IMR-90 (cell line): ENCODE data around the gene BTBD10. TPM values are rescaled to one million over a fixed set of nuclear protein-coding genes. Genes with fewer than 3 reads are reported as not detected.

Experiments used
- ATAC-seq: fragments of 200-7000 bp; cut with Tn5 transposase; 2 replicates; pipeline ENCODE4 v1.9.1; 2020; ENCODE audit warnings: low read depth, mild to moderate bottlenecking, moderate library complexity
- BruUV-seq: library from RNA; stranded (reverse); fragments of 400-500 nt; replicated peaks from 2 replicates; lab custom pipeline; 2021; lab: Mats Ljungman, UMichigan
- CTCF ChIA-PET: fragments of 300-600 bp; formaldehyde crosslinking; extraction: SDS; loops from one replicate; lab custom pipeline; 2021; ENCODE audit warnings: antibody characterized with exemption; lab: Yijun Ruan, JAX
- POLR2A ChIA-PET: fragments of 300-600 bp; sonication (Branson Sonifier 250); formaldehyde crosslinking; loops from one replicate; lab custom pipeline; 2022; ENCODE audit warnings: antibody characterized with exemption; ENCODE audit not compliant: unreplicated experiment; lab: Charles Lee
- DNase-seq: peaks from one replicate; pipeline ENCODE4 v3.0.0; 2013
- H2AFZ ChIP-seq: replicated peaks from 2 replicates; pipeline ENCODE3; 2013; ENCODE audit warnings: low read length, mild to moderate bottlenecking; ENCODE audit not compliant: poor library complexity
- H2AK5ac ChIP-seq: 2 replicates; pipeline ENCODE4 v1.6.1; 2013; ENCODE audit warnings: low read depth, low read length, inconsistent platforms
- H2AK9ac ChIP-seq: replicated peaks from 2 replicates; pipeline ENCODE3; 2013; ENCODE audit warnings: mild to moderate bottlenecking, low read depth, low read length, moderate library complexity; ENCODE audit not compliant: poor library complexity
- H2BK120ac ChIP-seq: 2 replicates; pipeline ENCODE4 v1.6.1; 2013; ENCODE audit warnings: low read depth, low read length, inconsistent platforms
- H2BK15ac ChIP-seq: 3 replicates; pipeline ENCODE4 v1.6.1; 2013; ENCODE audit warnings: low read depth, low read length, inconsistent platforms
- H2BK20ac ChIP-seq: 2 replicates; pipeline ENCODE4 v1.6.1; 2013; ENCODE audit warnings: low read depth, mild to moderate bottlenecking, inconsistent platforms, low read length, moderate library complexity
- H2BK5ac ChIP-seq: 2 replicates; pipeline ENCODE4 v1.6.1; 2013; ENCODE audit warnings: mild to moderate bottlenecking, low read depth, low read length, inconsistent platforms; ENCODE audit not compliant: poor library complexity, severe bottlenecking
- H3K14ac ChIP-seq: replicated peaks from 2 replicates; pipeline ENCODE4 v1.6.1; 2013; ENCODE audit warnings: low read depth, low read length, inconsistent platforms
- H3K18ac ChIP-seq: 2 replicates; pipeline ENCODE4 v1.6.1; 2013; ENCODE audit warnings: low read depth, low read length, control low read depth
- H3K23ac ChIP-seq: 2 replicates; pipeline ENCODE4 v1.6.1; 2013; ENCODE audit warnings: low read depth, low read length, inconsistent platforms
- H3K27ac ChIP-seq: 2 replicates; pipeline ENCODE4 v1.5.1; 2013; ENCODE audit warnings: mild to moderate bottlenecking, control low read depth, low read length; ENCODE audit not compliant: insufficient read depth
- H3K27me3 ChIP-seq: 2 replicates; pipeline ENCODE4 v1.6.1; 2013; ENCODE audit warnings: low read length; ENCODE audit not compliant: control insufficient read depth, insufficient read depth
- H3K36me3 ChIP-seq: 2 replicates; pipeline ENCODE4 v1.6.1; 2013; ENCODE audit warnings: low read length, mixed read lengths; ENCODE audit not compliant: control insufficient read depth, insufficient read depth
- H3K4ac ChIP-seq: 2 replicates; pipeline ENCODE4 v1.6.1; 2013; ENCODE audit warnings: low read depth, low read length, inconsistent platforms
- H3K4me1 ChIP-seq: 2 replicates; pipeline ENCODE4 v1.6.1; 2013; ENCODE audit warnings: low read length, mixed read lengths; ENCODE audit not compliant: control insufficient read depth, insufficient read depth
- H3K4me2 ChIP-seq: 2 replicates; pipeline ENCODE4 v1.6.1; 2013; ENCODE audit warnings: low read depth, mild to moderate bottlenecking, control low read depth, low read length, moderate library complexity
- H3K4me3 ChIP-seq: 2 replicates; pipeline ENCODE4 v1.5.1; 2013; ENCODE audit warnings: low read depth, mild to moderate bottlenecking, control low read depth, low read length, moderate library complexity; ENCODE audit not compliant: insufficient read depth
- H3K56ac ChIP-seq: 2 replicates; pipeline ENCODE4 v1.6.1; 2013; ENCODE audit warnings: low read length, inconsistent platforms; ENCODE audit not compliant: insufficient read depth; ENCODE audit errors: extremely low read depth
- H3K79me1 ChIP-seq, 2 experiments: 2 replicates each; pipeline ENCODE4 v1.6.1; 2013; ENCODE audit warnings: low read length in 2 of 2, inconsistent platforms in 1 of 2, low read depth in 1 of 2
- H3K9ac ChIP-seq: 2 replicates; pipeline ENCODE4 v1.6.1; 2013; ENCODE audit warnings: low read depth, low read length, control low read depth
- H3K9me1 ChIP-seq: 2 replicates; pipeline ENCODE4 v1.6.1; 2013; ENCODE audit warnings: low read length, inconsistent platforms; ENCODE audit not compliant: insufficient read depth
- H3K9me3 ChIP-seq: 2 replicates; pipeline ENCODE4 v1.6.1; 2013; ENCODE audit warnings: low read length; ENCODE audit not compliant: control insufficient read depth, insufficient read depth
- H4K20me1 ChIP-seq: 2 replicates; pipeline ENCODE4 v1.6.1; 2013; ENCODE audit warnings: low read length, inconsistent platforms; ENCODE audit not compliant: insufficient read depth
- H4K5ac ChIP-seq: 2 replicates; pipeline ENCODE4 v1.6.1; 2013; ENCODE audit warnings: mild to moderate bottlenecking, low read depth, low read length, control low read depth
- H4K8ac ChIP-seq, 2 experiments: 2 replicates each; pipeline ENCODE4 v1.6.1; 2013; ENCODE audit warnings: low read depth in 2 of 2, low read length in 2 of 2, control low read depth in 1 of 2, inconsistent platforms in 1 of 2
- H4K91ac ChIP-seq: 2 replicates; pipeline ENCODE4 v1.6.1; 2013; ENCODE audit warnings: low read depth, low read length, inconsistent platforms; ENCODE audit not compliant: insufficient read depth
- BHLHE40 ChIP-seq: fragments of 150-350 bp; IDR thresholded peaks from 2 replicates; pipeline ENCODE4 v1.6.1; 2016; ENCODE audit warnings: mild to moderate bottlenecking, low read depth, low read length
- CHD1 ChIP-seq: IDR thresholded peaks from 2 replicates; pipeline ENCODE4 v1.6.1; 2012; ENCODE audit warnings: low read depth, low read length, improper control_type of control experiment
- CTCF ChIP-seq: conservative IDR thresholded peaks from 2 replicates; pipeline ENCODE4 v1.5.1; 2012; ENCODE audit warnings: mild to moderate bottlenecking, low read depth, low read length, improper control_type of control experiment
- ELK1 ChIP-seq: fragments of 150-350 bp; IDR thresholded peaks from 2 replicates; pipeline ENCODE4 v1.6.1; 2016; ENCODE audit warnings: low read depth, mild to moderate bottlenecking, low read length, moderate library complexity, borderline replicate concordance
- MAFK ChIP-seq: IDR thresholded peaks from 2 replicates; pipeline ENCODE4 v1.6.1; 2012; ENCODE audit warnings: low read depth, low read length, improper control_type of control experiment
- MXI1 ChIP-seq: IDR thresholded peaks from 2 replicates; pipeline ENCODE4 v1.6.1; 2012; ENCODE audit warnings: low read depth, mild to moderate bottlenecking, low read length, moderate library complexity, borderline replicate concordance
- NFE2L2 ChIP-seq: fragments of 150-350 bp; IDR thresholded peaks from 2 replicates; pipeline ENCODE4 v1.6.1; 2016; ENCODE audit warnings: low read depth, mild to moderate bottlenecking, low read length
- POLR2A ChIP-seq: IDR thresholded peaks from 2 replicates; pipeline ENCODE4 v1.6.1; 2012; ENCODE audit warnings: mild to moderate bottlenecking, low read depth, low read length
- RAD21 ChIP-seq: IDR thresholded peaks from 2 replicates; pipeline ENCODE4 v1.6.1; 2012; ENCODE audit warnings: low read length, improper control_type of control experiment
- RFX5 ChIP-seq: IDR thresholded peaks from 2 replicates; pipeline ENCODE4 v1.8.0; 2012; ENCODE audit warnings: low read depth, mild to moderate bottlenecking, low read length, moderate library complexity
- SMC3 ChIP-seq: fragments of 150-350 bp; IDR thresholded peaks from 2 replicates; pipeline ENCODE4 v1.6.1; 2016; ENCODE audit warnings: low read depth, mild to moderate bottlenecking, antibody characterized with exemption, low read length, moderate library complexity
- USF2 ChIP-seq: fragments of 150-350 bp; IDR thresholded peaks from 2 replicates; pipeline ENCODE4 v1.6.1; 2017; ENCODE audit warnings: mild to moderate bottlenecking, antibody characterized with exemption, low read length, low read depth
- WGBS, 2 experiments: methylation state at CpG; one replicate each; pipeline versions ENCODE4 v1.1.5 to v1.1.7; 2013; ENCODE audit warnings: missing lambda C conversion rate in 2 of 2; ENCODE audit not compliant: insufficient read length in 1 of 2; ENCODE audit errors: extremely low coverage in 2 of 2; 5-methylcytosine and 5-hydroxymethylcytosine counted together
- dilution Hi-C: fragments of 300-500 bp; cut with HindIII; formaldehyde crosslinking; loops from one replicate; pipeline ENCODE4 v1.14.3; 2018; ENCODE audit warnings: low sequenced_read_pairs; ENCODE audit not compliant: unreplicated experiment
- in situ Hi-C: fragments of 300-500 bp; cut with MboI; formaldehyde crosslinking; loops from 3 replicates; pipeline ENCODE4 v1.14.3; 2019; ENCODE audit warnings: low sequenced_read_pairs, inconsistent platforms, mixed read lengths
- intact Hi-C: fragments of 100-400 bp; cut with micrococcal nuclease; formaldehyde crosslinking; loops from 2 replicates; pipeline ENCODE4 v1.10.0; 2022
- polyA plus RNA-seq, 3 experiments: library from polyadenylated mRNA; depleted of rRNA; stranded (reverse); fragments of >200 nt; gene quantifications; 2 replicates each; pipeline ENCODE4 v1.2.3, GENCODE V29; 2012; ENCODE audit warnings: low replicate concordance in 1 of 3
- total RNA-seq: library from RNA; depleted of rRNA; stranded (reverse); fragments of >200 nt; gene quantifications from 2 replicates; pipeline ENCODE4 v1.2.3, GENCODE V29; 2012

Gene BTBD10
- total and polyA plus RNA-seq, 2 of the 4 experiments (the other 2 are of a cell fraction) = 32.5 to 59.9 TPM

- TF ChIP-seq CTCF = no peak
Observed at GRCh38 chr11:13503393-13503792, 40.4 kb upstream of the BTBD10 start (continued).

- H3K9me3 ChIP-seq = no peaks in the 10 kb centered on the region
- H3K23ac ChIP-seq = no peak overlapping the region
- H4K8ac ChIP-seq = no peak overlapping the region
- no peak overlapping the region for H2BK5ac ChIP-seq
- no peak overlapping the region for H3K4ac ChIP-seq
- BruUV-seq = no TSS peak
- H2BK15ac ChIP-seq = no peak overlapping the region
- H2AFZ ChIP-seq = no peak overlapping the region
- H3K27ac ChIP-seq = no peak overlapping the region
- in situ Hi-C loops = no loop called here
- H2BK120ac ChIP-seq = no peak overlapping the region
- peaks cover 2% of the 10 kb centered on the region; the same call in 1 of the 2 replicates for H3K27me3 ChIP-seq
- ChIA-PET CTCF (no interaction called here), POLR2A (no interaction called here)
- no peak overlapping the region for H3K18ac ChIP-seq
- no peak overlapping the region for H2AK5ac ChIP-seq
- intact Hi-C loops = no loop called here
- no peaks in the 10 kb centered on the region for H3K9me1 ChIP-seq
- TF ChIP-seq USF2 (no peak), MAFK (no peak), ELK1 (no peak), BHLHE40 (no peak), NFE2L2 (no peak), CTCF (no peak), POLR2A (no peak), RFX5 (no peak), RAD21 (no peak), SMC3 (no peak), MXI1 (no peak), CHD1 (no peak)
- no peak overlapping the region for H2BK20ac ChIP-seq
- no CpG with 5 or more reads among the region's 1 CpG for WGBS, 2 experiments
- H4K20me1 ChIP-seq = no peaks in the 10 kb centered on the region
- no peak overlapping the region for H2AK9ac ChIP-seq
- dilution Hi-C loops = no loop called here
- no peaks in the 10 kb centered on the region for H3K36me3 ChIP-seq
- H4K91ac ChIP-seq = no peak overlapping the region
- H4K5ac ChIP-seq = no peak overlapping the region
- H3K79me1 ChIP-seq = no peaks in the 10 kb centered on the region
- DNase-seq (no peak), ATAC-seq (no peak)
- no peak overlapping the region for H3K56ac ChIP-seq
- no peak overlapping the region for H3K14ac ChIP-seq
- no peak overlapping the region for H3K9ac ChIP-seq
- no peak overlapping the region for H3K4me2 ChIP-seq
- no peak overlapping the region for H3K4me3 ChIP-seq
- H3K4me1 ChIP-seq = no peaks in the 10 kb centered on the region
Observed at GRCh38 chr11:13502492-13502891, 39.5 kb upstream of the BTBD10 start.
